GM21723 (cell line): ENCODE data around the gene MSANTD3.

Experiments used
- ATAC-seq: cut with Tn5 transposase; IDR thresholded peaks from one replicate; pipeline ENCODE4 v1.9.1; 2021; ENCODE audit warnings: mild to moderate bottlenecking, moderate library complexity; ENCODE audit not compliant: unreplicated experiment

Gene MSANTD3

GRCh38 chr9:100457517-100457916, 30.6 kb downstream of the MSANTD3 start:
- ATAC-seq, result no peak

GRCh38 chr9:100459963-100460362, 33.0 kb downstream of the MSANTD3 start:
- ATAC-seq, result no peak

- ATAC-seq, result no peak
Observed at GRCh38 chr9:100465274-100465673, 38.3 kb downstream of the MSANTD3 start.

DNA sequence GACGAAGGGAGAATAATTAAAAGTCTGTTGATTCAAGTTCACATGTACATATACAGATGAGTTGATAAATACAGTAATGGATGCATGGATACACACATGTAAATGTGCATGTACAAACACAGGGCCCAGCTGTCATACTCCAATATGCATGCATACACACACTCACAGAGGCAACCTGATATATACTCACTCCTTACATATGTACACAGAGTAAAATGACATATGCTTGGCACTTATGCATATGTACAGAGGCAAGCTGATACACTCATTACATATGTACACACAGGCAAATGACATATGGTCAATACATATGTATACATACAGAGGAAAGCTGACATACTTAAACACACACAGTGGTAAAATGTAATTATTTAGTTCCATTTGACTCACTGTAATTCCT, 38.8 kb downstream of the MSANTD3 start:
- ATAC-seq, result no peak

DNA sequence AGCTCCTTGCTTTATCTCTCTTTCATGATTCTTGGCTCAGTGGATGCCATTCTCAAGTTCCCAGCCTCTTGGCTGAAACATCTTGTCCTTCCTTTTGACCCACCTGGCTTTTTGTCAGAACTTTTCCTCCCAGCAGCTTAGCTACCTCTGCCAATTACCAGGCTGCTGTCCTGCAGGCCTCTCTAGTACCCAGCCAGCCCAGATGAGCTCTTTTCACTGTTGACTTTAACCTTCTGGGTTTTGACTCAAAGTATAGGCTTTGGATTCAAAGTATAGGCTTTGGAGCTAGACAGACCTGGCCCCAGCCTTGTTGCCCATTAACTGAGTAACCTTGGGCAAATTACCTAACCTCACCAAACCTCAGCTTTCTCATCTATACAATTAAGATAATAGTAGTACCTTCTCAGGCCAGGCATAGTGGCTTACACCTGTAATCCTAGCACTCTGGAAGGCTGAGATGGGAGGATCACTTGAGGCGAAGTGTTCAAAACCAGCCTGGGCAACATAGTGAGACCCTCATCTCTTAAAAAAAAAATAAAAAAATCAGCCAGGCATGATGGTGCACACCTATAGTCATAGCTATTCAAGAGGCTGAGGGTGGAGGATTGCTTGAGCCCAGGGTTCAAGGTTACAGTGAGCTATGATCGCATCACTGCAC, 39.4 kb downstream of the MSANTD3 start:
- no peak for ATAC-seq

GRCh38 chr9:100466829-100467221, 39.9 kb downstream of the MSANTD3 start:
- ATAC-seq, result no peak

DNA sequence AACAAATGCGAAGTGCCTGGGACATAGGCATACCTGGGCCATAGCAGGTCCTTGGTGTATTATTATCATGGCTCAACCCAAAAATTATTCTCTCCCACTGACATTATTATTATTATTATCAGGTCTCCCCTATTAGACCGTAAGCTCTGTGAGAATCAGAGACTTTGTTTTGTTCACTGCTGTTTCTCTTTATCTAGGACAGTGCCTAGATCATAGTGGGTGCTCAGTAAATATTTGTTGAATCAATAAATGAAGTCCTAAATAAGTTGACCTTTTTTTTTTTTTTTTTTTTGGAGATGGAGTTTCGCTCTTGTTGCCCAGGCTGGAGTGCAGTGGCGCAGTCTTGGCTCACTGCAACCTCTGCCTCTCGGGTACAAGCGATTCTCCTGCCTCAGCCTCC, 41.1 kb downstream of the MSANTD3 start:
- ATAC-seq, result no peak

DNA sequence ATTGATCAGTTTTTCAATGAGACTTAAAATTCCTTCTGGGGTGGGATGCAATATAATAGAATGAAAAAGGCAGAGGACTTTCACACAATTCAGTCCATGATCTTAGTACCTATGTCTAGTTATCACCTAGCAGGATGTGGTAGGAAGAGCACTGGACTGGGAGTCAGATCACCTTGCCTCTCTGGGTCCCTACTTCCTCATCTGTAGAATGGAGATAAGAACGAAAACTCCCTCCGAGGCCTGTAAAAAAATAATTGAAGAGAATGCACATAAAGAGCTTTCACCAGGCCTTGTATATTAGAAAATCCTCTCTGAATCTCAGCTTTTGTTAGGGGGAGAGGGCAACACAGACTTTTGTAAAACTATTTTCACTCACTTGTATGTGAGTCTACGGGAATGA, 45.3 kb downstream of the MSANTD3 start:
- no peak for ATAC-seq

- peak; percentile 60 for ATAC-seq
Observed at GRCh38 chr9:100472788-100473275, 45.9 kb downstream of the MSANTD3 start, which contains the start of gene TMEFF1. TMEFF1 (plus strand) TSS chr9:100473149; CDS start chr9:100473545, 396 bp downstream.

GRCh38 chr9:100473276-100474081, 46.5 kb downstream of the MSANTD3 start:
- peak; percentile 70 for ATAC-seq

DNA sequence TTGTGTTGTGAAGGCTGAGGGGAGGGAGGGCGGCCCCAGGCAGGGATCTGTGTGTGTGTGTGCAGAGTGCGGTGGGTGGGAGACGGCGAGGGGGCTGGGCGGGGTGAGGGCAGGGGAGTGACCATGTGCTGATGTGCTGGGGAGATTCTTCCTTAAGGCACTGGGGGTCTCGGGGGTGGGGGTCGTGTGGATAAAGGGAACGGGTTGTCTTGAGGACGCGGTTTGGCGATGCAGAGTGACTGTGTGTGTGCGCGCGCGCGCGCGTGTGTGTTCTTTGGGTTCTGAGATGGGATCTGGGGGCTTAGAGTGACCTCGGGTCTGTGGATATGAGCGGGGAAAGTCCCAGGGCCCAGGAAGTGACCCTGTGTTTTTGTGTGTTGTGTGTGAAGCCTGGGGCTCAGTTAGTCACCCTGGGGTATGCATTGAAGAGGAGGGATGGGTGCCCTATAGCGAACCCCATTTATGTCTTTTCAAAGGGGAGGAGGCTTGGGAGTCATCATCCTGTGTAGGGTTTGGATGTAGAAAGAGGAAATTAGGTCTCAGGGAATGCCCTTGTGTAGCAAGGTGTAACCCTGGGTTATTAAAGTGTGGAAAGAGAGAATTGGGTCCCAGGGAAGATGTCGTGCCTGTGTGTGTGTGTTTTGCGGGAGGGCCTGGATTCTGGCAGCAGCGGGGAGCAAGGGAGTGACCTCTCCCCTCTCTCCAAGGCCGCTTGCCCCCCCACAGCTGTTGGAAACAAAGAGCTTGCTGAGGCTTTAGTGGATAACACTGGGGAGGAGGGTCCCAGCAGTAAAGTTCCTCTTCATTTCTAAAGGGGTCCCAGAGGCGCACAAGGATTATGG, 47.4 kb downstream of the MSANTD3 start:
- ATAC-seq, result no peak

DNA sequence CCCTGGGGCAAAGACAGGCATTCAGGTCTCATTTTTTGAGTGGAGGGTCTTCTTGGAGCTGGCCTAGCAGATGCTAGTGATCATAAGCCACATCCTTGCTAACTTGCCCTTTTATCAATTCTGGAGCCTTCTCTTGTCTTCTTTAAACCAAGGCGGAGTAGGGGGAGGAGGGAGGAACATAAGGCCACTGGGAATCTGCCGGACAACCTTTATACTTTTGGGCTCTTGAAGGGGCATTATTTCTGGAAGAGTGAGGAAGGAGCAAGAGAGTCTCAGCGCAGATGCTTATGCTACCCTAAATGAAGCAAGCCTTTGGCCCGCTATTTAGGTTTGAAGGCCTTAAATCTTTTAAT, 48.0 kb downstream of the MSANTD3 start:
- no peak for ATAC-seq

GRCh38 chr9:100477241-100477640, 50.3 kb downstream of the MSANTD3 start:
- no peak for ATAC-seq

DNA sequence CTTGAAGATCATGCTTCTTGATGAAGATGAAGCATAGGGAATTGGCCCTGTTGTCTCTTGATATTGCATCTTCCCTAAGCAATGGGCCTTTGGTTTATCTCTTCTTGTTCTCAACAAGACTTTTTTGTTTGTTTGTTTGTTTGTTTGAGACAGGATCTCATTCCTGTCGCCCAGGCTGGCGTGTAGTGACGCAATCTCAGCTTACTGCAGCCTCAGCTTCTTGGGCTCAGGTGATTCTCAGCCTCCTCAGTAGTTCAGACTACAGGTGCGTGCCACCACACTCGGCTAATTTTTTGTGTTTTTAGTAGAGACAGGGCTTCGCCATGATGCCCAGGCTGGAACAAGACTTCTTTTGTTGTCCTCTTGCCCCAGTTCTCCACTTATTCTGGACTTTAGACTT, 51.2 kb downstream of the MSANTD3 start:
- ATAC-seq, result no peak

GRCh38 chr9:100479820-100480219, 52.9 kb downstream of the MSANTD3 start:
- ATAC-seq, result no peak

- ATAC-seq, result no peak
Observed at GRCh38 chr9:100485196-100485595, 58.3 kb downstream of the MSANTD3 start.

DNA sequence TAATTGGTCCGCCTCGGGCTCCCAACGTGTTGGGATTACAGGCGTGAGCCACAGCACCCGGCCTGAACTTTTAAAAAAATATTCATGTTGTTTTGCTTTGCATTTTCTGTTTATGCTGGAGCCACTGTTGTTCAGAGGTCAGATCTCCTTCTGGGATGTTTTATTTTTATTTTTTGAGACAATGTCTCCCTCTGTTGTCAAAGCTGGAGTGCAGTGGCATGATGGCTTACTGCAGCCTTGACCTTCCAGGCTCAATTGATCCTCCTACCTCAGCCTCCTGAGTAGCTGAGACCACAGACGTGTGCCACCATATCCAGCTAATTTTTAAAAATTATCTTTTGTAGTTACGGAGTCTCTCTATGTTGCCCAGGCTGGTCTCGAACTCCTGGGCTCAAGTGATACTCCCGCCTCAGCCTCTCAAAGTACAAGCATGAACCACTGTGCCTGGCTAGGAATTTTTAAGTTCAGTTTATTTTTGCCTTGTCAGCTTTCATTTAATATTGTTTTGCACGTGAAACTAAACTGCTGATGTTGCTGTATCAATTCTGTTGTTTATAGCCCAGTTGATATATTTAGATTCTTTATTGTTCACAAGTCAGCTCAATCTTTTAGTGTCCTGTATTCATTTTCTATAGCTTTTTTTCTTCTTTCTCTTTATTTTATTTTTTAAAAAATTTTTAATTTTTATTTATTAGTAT, 59.7 kb downstream of the MSANTD3 start:
- ATAC-seq, result no peak

DNA sequence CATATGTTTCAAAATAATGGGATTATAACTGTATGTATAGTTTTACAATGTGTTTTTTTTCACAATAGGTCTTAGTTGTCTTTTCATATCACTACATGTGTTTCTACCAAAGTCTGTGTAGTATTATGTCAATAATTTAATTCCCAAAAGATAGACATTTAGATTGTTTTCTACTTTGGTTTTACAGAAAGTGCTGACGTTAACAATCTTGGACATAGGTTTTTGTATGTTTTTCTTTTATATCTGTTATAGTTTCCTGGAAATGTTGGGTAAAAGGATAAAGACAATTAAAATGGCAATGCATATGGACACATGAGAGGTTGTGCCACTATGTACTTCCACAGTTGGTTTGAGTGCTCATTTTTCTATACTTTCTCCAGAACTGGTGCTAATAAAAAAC, 61.2 kb downstream of the MSANTD3 start:
- no peak for ATAC-seq

- ATAC-seq, result no peak
Observed at GRCh38 chr9:100489836-100490235, 62.9 kb downstream of the MSANTD3 start.

GRCh38 chr9:100492952-100493351, 66.0 kb downstream of the MSANTD3 start:
- no peak for ATAC-seq

- no peak for ATAC-seq
Observed at GRCh38 chr9:100498592-100498991, 71.6 kb downstream of the MSANTD3 start.
